ENCODE measurements around the gene RUNX1. TPM values are rescaled to one million over a fixed set of nuclear protein-coding genes. Genes with fewer than 3 reads are reported as not detected.

The RUNX1 gene
- total RNA-seq, 2 donors from 2014 or later: 21.3 to 23.0 TPM

DNA sequence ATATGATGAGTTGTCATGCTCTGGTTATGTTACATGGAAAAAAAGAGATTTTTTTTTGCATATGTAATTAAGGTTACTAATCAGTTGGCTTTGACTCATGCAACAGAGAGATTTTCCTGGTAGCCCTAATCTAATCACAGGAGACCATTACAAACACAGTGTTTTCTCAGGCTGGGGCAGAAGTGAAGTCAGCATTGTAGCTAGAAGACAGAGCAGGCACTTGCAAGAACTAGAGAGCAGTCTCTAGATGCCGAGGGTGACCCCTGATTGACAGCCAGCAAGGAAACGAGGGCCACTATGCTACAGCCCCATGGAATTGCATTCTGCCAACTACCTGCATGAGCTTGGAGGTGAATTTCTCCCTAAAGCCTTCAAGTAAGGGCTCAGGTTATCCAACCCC, 151.3 kb downstream of the RUNX1 start:
- Histone ChIP-seq H3K4me3 (no peak overlapping the region), H3K36me3 (no peaks in the 10 kb centered on the region), H3K4me1 (no peaks in the 10 kb centered on the region), H3K9me3 (no peaks in the 10 kb centered on the region), H3K27ac (no peak overlapping the region), H3K9ac (ENCODE audit: low read depth in 2 of 2, low read length in 2 of 2) (no peak overlapping the region), H3K27me3 (no peaks in the 10 kb centered on the region)
- DNase-seq: no peak
- intact Hi-C loops (cut with DNase I): loop anchor here (10.0 kb wide), 2 partner anchors 127 to 307 kb away; no protein-coding TSS in a partner anchor
- TF ChIP-seq, protein P1, sequence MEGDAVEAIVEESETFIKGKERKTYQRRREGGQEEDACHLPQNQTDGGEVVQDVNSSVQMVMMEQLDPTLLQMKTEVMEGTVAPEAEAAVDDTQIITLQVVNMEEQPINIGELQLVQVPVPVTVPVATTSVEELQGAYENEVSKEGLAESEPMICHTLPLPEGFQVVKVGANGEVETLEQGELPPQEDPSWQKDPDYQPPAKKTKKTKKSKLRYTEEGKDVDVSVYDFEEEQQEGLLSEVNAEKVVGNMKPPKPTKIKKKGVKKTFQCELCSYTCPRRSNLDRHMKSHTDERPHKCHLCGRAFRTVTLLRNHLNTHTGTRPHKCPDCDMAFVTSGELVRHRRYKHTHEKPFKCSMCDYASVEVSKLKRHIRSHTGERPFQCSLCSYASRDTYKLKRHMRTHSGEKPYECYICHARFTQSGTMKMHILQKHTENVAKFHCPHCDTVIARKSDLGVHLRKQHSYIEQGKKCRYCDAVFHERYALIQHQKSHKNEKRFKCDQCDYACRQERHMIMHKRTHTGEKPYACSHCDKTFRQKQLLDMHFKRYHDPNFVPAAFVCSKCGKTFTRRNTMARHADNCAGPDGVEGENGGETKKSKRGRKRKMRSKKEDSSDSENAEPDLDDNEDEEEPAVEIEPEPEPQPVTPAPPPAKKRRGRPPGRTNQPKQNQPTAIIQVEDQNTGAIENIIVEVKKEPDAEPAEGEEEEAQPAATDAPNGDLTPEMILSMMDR (IDR thresholded peaks at IDR 0.05): no peak

DNA sequence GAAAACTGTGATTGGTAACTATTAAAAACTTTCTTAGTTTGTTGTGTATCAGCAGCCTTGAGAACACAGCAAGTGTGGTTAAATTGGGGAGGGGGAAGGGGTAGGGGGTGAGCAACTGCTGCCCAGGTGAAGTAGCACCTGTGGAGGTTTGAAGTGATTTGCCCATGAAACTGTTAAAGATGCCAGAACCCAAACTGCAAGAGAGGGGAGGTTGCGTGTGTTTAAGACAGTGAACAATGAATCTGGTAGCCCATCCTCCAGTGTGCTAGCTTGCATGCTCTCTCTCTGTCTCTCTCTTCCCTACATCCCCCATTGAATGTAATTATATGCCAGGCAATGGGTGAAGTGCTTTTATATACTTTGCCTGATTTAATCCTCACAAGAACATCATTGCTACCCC, 154.7 kb downstream of the RUNX1 start:
- no peak overlapping the region for H3K27ac ChIP-seq
- TF ChIP-seq, protein P1 (IDR thresholded peaks at IDR 0.05): no peak
- no peak overlapping the region for H3K9ac ChIP-seq (ENCODE audit: low read depth in 2 of 2, low read length in 2 of 2)
- H3K36me3 ChIP-seq: no peaks in the 10 kb centered on the region
- intact Hi-C loops (cut with DNase I): loop anchor here (10.0 kb wide), 2 partner anchors 130 to 310 kb away; no protein-coding TSS in a partner anchor
- DNase-seq: no peak
- H3K4me3 ChIP-seq: no peak overlapping the region
- peaks cover 9% of the 10 kb centered on the region for H3K4me1 ChIP-seq
- peaks cover 19% of the 10 kb centered on the region for H3K27me3 ChIP-seq
- H3K9me3 ChIP-seq: no peaks in the 10 kb centered on the region

DNA sequence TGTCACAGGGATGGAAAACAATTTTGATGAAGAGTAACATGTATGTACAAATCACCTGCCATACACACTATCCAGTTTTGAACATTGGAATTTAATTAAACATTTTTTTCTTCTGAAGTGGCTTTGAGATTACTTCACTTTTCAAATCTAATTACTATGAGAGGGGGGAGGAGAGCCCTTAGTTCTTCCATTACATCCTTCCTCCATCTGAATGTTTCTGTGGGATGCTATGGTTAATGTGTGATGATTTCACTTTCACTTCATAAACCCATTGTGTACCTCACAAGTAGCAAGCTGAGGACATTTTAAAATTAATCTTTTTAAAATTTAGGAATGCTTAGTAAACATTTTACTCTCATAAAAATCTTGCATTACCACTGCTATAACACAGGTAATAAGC, 156.9 kb downstream of the RUNX1 start:
- TF ChIP-seq, protein P1 (IDR thresholded peaks at IDR 0.05): no peak
- H3K9me3 ChIP-seq: no peaks in the 10 kb centered on the region

DNA sequence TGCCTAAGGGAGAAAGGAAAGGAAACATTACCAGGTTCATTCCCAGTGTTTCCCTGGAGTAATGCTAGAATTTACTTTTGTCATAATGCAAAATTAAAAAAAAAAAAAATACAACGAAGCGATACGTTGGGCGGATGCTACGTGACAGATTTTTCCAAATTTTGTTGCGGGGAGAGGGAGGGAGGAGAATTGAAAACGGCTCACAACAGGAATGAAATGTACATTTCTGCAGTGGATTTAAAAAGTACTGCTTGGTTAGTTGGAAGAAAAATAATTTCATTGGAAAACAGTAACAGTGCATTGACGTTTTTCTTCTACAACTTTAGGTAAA, 157.5 kb downstream of the RUNX1 start:
- H3K27ac ChIP-seq: peak overlapping the region; percentile 98
- DNase-seq: no peak
- intact Hi-C loops (cut with DNase I): loop anchor here (2.0 to 10.0 kb wide), 3 partner anchors 133 to 509 kb away; no protein-coding TSS in a partner anchor
- peaks cover 9% of the 10 kb centered on the region for H3K4me1 ChIP-seq
- TF ChIP-seq, protein P1 (IDR thresholded peaks at IDR 0.05): no peak
- H3K27me3 ChIP-seq: peaks cover 19% of the 10 kb centered on the region
- peak overlapping the region in 1 of 2 donors; percentile 70 for H3K9ac ChIP-seq (ENCODE audit: low read depth in 2 of 2, low read length in 2 of 2)
- H3K9me3 ChIP-seq: no peaks in the 10 kb centered on the region
- H3K4me3 ChIP-seq: peak overlapping the region; percentile 62
- no peaks in the 10 kb centered on the region for H3K36me3 ChIP-seq

More for the DNA sequence above, 156.9 kb downstream of the RUNX1 start:
- DNase-seq: no peak
- Histone ChIP-seq H3K4me1 (peaks cover 9% of the 10 kb centered on the region), H3K9ac (ENCODE audit: low read depth in 2 of 2, low read length in 2 of 2) (no peak overlapping the region), H3K27me3 (peaks cover 19% of the 10 kb centered on the region), H3K27ac (no peak overlapping the region), H3K36me3 (no peaks in the 10 kb centered on the region), H3K4me3 (no peak overlapping the region)
- intact Hi-C loops (cut with DNase I): loop anchor here (10.0 kb wide), 2 partner anchors 133 to 313 kb away; no protein-coding TSS in a partner anchor

DNA sequence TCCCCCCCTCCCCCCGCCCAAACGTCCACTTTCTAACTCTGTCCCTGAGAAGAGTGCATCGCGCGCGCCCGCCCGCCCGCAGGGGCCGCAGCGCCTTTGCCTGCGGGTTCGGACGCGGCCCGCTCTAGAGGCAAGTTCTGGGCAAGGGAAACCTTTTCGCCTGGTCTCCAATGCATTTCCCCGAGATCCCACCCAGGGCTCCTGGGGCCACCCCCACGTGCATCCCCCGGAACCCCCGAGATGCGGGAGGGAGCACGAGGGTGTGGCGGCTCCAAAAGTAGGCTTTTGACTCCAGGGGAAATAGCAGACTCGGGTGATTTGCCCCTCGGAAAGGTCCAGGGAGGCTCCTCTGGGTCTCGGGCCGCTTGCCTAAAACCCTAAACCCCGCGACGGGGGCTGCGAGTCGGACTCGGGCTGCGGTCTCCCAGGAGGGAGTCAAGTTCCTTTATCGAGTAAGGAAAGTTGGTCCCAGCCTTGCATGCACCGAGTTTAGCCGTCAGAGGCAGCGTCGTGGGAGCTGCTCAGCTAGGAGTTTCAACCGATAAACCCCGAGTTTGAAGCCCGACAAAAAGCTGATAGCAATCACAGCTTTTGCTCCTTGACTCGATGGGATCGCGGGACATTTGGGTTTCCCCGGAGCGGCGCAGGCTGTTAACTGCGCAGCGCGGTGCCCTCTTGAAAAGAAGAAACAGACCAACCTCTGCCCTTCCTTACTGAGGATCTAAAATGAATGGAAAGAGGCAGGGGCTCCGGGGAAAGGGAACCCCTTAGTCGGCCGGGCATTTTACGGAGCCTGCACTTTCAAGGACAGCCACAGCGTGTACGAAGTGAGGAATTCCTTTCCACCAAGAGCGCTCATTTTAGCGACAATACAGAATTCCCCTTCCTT, 158.1 kb downstream of the RUNX1 start:
- Histone ChIP-seq H3K27ac (peak overlapping the region; percentile 98), H3K36me3 (no peaks in the 10 kb centered on the region), H3K9ac (ENCODE audit: low read depth in 2 of 2, low read length in 2 of 2) (peak overlapping the region; percentile 15 to 70), H3K27me3 (peaks cover 19% of the 10 kb centered on the region), H3K4me3 (peak overlapping the region; percentile 62), H3K9me3 (no peaks in the 10 kb centered on the region), H3K4me1 (peaks cover 9% of the 10 kb centered on the region)
- TF ChIP-seq, protein P1 (IDR thresholded peaks at IDR 0.05): no peak
- no peak for DNase-seq
- intact Hi-C loops (cut with DNase I): loop anchor here (2.0 to 10.0 kb wide), 3 partner anchors 134 to 510 kb away; no protein-coding TSS in a partner anchor
